ENCODE results near the gene BDH1.
A peak's percentile ranks its signal among the peaks of the same experiment; 100 is the strongest.
"Not testable (repeated sequence)": the region's sequence is repeated elsewhere in the genome, so short reads cannot be mapped to it uniquely, and the experiment has no call there.

Gene BDH1

DNA sequence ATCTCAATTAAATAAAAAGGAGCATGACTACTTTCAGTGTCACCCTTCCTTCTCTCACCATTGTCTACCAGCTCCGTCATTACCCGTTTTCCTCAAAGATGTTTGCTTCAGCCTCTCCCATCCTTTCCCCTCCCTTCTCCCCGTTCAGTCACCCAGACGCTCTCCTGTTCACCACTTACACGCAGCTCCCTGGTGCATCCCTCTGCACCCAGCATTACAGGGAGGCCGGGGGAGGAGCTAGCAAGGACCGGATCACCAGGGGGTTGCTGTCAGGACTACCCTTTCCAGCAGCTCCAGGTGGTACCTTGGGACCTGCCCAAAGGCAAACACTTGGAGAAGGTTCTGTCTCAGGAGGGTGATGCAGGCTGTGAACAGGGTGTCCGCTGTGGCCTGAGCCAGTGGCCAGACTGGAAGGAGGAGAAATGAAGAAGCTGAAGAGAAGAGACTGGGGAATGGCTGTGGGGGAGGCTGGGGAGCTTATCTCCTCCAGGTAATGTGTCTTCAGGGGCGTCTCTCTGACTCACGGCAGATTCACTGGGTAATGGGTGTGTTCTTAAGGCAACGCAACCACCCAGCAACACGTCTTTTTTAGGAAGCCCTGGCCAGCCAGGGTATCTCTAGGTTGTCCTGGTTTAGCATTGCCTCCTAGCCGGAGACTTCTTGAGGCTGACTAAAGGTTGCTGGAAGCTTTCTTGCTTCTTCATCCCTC lies 21.8 kb upstream of the BDH1 start:
- no peak for DNase-seq

DNA sequence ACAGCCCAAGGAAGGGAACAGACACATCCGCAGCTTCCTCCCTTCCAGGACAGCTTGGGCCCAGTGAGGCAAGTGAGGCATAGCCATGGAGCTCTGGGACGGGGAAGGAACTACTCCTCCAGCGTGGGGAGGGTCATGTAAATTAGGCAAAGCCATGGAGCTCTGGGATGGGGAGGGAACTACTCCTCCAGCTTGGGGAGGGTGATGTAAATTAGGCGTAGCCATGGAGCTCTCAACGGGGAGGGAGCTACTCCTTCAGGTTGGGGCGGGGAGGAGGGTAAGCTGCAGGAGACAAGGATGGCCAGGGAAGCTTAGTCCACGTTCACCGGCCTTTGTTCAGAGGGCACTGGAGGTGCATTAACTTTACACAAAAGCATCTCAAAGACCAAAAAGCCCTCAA lies 21.1 kb upstream of the BDH1 start:
- DNase-seq: no peak

DNA sequence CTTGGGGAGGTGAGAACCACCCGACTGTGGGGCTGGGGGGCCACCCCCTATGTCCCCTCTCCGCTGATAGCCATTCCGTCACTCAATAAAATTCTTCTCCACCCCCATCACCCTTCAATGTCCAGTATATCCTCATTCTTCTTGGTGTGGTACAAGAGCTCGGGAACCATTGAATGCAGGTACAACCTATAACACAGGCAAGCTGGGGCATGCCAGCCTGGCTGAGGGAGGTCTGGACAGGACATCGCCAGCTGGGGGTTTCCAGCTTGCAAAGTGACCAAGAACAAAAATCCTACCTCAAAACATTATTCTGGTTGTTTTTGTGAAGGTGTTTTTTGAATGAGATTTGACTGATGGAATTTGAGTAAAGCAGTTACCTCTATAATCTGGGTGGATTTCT lies 19.6 kb upstream of the BDH1 start:
- no peak for DNase-seq

DNA sequence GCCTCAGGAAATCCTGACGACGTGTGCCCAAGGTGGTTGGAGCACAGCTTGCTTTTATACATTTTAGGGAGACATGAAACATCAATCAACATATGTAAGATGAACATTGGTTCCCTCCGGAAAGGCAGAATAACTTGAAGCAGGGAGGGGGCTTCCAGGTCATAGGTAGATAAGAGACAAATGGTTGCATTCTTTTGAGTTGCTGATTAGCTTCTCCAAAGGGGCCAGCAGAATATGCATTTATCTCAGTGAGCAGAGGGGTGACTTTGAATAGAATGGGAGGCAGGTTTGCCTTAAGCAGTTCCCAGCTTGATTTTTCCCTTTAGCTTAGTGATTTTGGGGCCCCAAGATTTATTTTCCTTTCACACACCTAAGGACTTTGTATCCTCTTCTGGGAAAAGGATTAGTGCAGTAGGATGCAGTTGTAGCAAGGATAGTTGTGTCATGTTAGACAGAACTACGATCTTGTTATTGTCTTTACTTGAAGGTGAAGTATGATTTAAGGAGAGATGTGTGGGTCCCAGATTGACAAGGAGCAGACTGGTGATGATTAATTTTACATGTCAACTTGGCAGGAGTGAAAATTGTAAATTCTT lies 18.7 kb upstream of the BDH1 start:
- not testable (repeated sequence) for DNase-seq

DNA sequence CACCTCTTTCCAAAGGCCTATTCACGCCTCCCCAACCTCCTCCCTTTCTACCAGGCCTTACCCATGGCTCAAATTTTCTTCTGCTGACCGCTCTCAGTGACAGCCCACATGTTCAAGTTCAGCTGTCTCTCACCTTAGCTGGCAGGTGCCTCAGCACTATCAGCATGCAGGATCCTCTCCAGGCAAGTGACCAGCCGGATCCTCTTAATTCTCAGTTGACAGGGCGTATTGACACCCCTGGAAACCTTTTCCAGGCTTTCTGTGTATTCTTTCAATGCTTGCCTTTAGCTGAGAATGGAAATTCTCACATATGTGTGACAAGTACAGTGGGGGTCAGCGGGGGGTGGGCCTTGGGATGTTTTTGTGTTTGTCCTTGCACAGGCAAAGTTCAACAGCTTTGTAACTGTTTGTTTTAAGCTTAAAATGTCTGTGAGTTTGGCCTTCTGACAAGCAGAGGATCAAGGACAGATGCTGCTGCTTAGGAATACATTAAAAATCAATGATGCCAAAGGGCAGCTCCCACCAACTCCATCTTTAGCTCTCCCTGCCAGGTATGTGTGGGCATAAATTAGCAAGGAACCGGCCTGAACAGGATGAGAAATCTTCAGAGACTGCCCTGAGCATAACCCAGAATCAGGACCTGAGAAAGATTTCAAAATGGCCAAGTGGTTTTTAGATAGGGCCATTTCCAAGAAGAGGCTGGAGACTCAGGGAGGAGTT lies 17.4 kb upstream of the BDH1 start:
- DNase-seq: no peak

DNA sequence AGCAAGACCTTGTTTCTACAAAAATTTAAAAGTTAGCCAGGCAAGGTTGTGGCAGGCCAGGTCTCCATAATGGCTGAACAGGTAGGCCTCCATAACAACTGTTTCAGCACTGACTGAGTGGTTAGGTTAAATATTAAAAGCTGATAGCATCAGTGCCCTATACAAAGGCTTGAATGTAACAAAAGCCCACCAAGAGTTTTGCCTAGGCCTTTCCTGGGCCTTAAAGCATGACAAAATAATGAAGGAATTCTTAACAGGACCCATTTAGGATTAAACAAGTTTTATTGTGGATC lies 16.1 kb upstream of the BDH1 start:
- not testable (repeated sequence) for DNase-seq

DNA sequence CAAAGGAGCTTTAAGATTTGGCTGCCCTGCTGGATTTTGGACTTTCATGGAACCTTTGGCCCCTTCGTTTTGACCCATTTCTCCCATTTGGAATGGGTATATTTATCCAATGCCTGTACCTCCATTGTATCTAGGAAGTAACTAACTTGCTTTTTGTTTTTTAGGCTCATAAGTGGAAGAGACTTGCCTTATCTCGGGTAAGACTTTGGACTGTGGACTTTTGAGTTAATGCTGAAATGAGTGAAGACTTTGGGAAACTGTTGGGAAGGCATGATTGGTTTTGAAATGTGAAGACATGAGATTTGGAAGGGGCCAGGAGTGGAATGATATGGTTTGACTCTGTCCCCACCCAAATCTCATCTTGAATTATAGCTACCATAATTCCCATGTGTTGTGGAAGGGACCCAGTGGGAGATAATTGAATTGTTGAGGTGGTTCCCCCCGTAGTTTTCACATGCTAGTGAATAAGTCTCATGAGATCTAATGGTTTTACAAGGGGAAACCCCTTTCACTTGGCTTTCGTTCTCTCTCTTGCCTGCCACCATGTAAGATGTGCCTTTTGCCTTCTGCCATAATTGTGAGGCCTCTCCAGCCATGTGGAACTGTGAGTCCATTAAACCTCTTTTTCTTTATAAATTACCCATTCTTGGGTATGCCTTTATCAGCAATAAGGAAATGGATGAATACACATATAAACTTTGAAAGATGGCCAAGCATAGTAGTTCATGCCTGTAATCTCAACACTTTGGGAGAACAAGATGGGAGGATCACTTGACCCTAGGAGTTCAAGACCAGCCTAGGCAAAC lies 15.5 kb upstream of the BDH1 start:
- not testable (repeated sequence) for DNase-seq

DNA sequence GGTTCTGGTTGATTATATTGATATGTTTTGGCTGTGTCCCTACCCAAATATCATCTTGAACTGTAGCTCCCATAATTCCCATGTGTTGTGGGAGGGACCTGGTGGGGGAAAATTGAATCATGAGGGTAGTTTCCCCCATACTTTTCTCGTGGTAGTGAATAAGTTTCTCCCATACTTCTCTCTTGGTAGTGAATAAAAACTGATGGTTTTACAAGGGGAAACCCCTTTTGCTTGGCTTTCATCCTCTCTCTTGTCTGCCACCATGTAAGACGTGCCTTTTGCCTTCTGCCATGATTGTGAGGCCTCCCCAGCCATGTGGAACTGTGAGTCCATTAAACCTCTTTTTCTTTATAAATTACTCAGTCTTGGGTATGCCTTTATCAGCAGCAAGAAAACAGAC lies 13.7 kb upstream of the BDH1 start:
- DNase-seq: not testable (repeated sequence)

DNA sequence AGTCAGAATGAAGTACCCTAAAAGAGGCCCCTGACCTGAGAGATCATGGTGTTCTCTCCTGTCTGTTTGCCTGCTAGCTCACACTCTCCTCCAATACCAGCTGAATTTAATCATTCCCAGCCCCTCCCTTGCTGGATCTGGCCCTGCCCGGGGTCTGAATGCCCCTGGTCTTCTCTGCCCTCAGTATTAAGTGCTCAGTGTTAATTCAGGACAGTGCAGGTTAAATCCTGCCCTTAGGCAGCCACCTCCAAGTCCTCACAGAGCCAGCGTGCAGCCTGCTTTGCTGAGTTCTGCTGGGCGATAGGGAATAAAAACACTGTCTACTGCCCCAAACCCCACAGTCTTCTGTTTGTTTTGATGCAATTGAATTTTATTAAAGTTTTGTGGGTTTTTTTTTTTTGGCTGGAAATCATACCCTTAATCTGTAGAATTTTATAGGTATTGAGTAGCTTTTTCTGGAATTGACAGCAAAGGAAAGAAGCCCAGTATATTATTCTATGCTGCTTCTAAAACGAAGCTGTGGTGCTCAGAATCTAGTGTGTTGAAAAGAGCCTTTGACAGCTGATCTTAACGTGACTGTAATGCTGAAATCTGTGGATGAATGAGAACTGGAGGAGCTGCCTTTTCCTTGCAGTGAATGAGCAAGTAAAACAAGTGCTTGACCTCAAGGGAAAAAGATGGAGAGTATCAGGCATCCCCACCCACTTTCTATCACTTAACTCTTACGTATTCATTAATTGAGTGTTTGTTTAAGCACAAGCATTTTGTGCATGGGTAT lies 12.3 kb upstream of the BDH1 start:
- DNase-seq: no peak

DNA sequence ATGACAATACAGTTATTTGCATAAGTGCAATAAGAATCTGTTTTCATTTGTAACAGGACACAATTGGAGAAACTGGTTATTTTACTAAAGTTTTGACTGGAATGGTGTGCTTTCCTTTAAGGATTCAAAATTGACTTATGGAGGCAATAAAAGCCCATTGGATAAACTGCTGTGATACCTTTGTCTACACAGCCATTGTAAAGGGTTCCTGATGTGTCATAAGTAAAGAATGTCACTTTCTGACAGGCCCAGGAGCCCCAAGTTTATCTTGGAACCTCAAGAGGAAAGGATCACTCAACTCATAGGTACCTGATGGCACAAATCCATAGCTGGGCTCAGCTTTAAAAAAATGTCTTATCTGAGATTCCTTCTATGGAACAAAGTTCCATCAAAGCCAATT lies 10.4 kb upstream of the BDH1 start:
- not testable (repeated sequence) for DNase-seq

DNA sequence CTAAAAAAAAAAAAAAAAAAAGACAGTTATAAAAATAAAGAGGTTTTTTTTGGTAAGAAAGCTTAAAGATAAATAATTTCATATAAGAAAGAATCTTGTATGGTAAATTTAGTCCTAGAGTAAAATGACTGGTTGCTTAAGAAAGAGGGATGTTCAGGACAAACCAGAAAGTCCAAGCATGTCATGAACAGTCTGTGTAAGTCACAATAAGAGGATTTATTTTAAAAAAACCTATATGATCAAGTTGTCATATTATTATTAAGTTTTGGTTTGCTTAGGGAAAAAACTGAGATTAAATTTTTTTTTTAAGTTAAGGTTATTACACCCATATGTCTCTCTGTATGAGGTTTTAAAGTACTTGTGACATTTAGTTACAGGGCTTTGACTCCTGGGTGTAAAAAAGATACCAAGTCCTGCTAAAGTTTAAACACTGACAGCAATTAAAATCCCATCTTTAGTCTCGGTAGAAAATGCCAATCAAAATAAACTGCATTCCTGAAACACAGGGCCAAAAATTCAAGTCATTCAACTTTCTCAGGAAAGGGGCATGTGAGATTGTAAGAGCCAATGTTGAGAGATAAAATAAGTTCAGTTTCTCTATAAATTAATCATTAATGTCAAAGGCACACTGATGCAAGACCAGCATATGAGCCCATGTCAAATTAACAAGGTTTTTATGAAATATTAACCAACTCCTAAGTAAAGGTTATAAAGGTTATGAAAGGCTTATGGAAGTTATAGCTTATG lies 8.5 kb upstream of the BDH1 start:
- DNase-seq: no peak

DNA sequence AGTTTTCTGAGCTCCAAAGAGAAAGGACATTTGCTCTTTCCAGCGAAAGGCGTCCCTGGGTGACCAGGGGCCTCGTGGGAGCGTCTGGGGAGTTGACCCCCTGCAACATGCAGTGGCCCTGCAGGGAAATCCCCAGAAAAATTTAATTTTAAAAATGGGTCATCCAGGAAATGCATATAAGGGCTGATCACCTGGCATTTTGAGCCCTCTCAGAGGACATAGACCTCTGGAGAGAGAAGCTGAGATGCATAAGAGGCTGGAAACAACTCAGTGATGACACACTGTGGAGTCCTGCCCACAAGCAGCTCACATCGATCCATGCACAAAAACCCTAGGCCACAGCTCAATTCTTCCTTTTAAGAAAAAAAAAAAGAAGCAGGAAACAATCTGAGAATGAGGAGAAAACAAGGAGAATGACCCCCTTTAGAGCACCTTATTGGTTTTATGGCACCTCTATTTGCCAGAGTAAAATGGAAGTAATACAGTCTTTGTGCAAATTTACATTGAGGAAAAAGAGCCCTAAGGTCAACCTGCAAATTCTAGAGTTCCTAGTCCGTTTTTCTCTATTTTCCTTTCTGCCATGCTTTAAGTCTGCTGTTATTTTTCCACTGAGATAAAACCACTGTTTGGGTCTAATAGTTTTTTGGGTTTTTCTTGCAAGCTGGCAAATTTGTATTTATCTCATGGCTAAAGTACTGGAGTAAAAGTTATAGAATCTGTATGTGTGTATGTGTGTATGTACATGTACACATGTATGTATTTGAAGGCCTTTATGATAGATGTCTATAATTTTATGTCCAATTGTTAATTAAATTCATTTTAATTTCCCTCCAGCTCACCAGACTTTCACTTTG lies 6.9 kb upstream of the BDH1 start:
- DNase-seq: no peak

DNA sequence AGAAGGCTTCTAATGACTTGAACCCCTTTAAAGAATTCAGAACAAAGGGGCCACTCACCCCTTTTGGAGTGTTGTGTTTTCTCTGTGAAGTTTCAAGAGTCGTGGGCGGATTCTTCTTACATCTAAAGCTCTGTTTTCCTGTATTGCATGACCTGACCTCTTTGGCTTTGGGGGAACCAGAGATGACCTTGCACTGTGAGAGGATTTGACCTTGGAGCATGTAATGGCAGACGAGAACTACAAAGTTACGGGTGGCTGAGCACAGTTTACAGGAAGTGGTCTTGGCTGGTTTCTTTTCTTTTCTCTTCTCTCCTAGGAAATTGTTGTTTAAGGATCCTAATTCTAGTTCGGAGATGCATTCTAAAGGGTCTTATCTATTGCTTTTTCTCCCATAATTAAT lies 6.2 kb upstream of the BDH1 start:
- DNase-seq: no peak

DNA sequence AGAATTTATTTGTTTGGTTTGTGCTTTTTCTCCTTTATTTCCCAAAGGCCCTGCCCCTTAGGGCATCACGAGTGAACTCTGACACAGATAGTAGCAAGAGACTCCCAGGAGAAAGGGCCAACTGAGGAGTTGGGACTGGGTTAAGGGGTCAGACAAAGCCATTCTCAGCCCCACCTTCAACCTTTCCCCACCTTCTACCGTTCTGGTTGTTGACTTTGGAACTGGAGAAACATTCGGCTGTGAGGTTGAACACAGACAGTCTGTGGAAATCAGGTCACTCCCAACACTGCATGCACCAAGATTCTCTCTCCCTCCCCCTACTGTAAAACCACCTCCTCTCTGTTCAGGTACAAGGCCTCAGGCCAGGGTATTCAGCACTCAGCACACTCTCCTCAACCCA lies 3.9 kb upstream of the BDH1 start:
- no peak for DNase-seq

DNA sequence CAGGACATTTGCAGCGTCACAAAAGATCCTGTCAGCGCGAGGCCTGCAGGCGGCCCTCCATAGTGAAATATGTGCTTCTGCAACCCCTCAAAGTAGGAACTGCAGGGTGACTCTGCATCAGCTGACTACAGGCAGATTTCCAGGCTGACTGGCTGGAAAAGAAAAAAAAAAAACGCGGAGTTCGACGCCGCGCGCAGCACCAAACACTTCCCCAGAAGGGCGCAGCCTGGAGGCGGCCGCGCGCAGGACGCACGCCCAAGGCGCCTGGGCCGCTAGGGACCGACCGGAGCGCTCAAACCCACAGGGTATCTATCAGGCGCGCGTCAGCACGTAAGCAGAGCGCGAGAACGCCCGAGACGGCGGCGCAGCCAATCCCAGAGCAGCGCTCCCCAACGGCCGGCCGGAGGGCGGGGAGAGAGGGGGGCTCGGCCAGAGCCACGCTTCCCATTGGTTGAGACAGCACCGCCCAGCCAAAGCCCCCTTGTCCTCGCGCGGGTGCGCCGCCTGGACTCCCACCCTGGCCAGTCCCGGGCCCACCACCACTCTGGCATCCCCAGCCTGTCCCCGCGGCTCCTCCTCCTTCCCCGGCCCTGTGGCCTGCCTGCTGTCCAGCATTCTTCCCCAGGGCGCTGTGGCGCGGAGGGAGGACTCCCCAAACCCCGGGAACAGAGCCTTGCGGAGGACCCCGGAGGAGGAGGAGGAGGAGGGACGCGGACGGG lies 1.0 kb downstream of the BDH1 start:
- peak; percentile 84 for DNase-seq

DNA sequence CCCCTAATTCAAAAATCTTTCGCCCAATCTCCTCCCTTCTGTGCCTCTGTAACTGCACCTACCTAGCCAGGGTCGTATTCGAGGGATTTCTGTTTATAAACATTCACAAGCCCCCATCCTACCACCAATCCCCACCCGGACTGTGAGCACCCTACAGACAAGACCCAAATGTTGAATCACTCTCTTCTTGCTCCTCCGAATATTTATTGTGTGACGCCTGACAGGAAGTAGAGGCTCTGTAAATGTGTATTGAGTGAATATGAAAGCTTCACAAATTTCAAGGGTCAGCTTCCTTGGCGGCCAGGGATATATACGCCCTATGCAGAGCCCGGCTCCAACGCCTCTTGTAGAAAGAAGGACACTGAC lies 1.6 kb downstream of the BDH1 start:
- no peak for DNase-seq

DNA sequence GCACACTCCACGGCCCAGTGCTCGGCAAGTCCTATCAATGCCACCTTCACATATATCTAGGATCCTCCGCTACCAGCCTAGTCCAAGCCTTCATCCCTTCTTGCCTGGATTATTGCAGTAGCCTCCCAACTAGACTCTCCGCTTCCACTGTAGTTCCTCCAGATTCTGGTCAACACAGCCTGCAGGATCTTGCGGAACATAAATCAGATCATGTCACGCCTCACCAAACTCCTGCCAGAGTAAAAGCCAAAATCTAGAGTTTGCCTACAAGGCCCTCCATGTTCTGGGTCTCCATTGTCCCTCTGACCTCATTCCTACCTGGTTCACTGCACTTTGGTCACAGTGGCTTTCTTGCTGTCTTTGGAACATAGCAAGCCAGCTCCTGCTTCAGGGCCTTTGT lies 3.6 kb downstream of the BDH1 start:
- DNase-seq: no peak

DNA sequence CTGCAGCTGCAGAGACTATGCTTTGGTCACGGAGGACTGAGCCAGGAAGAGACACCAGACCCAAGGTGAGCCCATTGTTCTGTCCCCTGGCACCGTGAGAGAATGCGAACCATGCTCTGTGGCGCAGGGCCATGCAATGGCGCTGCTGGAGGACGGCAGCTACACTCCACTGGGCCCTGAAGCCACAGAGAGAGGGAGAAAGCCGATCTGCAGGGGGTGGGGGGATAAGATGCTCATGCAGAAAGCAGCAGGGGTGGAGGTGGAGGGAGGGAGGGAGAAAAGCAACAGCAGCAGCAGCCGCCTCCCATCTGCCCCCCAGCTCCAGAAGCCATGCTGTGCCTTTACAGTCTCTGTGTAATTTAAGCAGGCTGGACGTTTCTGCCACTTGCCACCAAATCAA lies 5.3 kb downstream of the BDH1 start:
- no peak for DNase-seq

DNA sequence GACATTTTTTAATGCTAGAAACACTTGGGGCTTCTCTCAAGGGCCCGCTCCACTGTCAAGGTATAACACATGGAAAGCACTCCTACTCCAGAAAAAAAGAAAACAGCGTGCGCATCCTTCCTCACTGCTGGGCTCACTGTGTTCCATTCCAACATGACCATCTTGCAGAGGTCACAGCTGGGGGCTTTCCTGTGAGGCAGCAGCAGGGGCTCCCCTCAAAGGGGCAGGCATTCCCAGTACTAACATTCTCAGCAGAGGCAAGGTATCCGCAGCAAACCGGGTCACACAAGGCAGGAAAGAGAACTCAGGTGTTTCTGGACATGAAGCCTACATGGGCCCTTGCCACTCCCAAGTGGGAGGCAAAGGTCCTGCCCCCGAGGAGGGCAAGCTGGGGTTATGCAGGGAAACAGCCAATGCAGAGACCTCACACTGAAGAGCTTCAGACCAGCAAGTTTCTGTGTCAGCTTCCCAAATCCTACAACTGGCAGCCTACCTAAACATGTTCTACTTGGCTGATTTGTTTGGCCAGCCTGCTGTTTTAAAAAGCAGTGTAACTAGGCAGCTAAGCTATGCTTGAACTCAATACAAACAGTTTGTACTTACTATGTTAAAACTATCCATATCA lies 6.4 kb downstream of the BDH1 start:
- DNase-seq: no peak
